ENCODE results near the gene CNTNAP2. TPM values are rescaled to one million over a fixed set of nuclear protein-coding genes. Genes with fewer than 3 reads are reported as not detected.
A peak's percentile ranks its signal among the peaks of the same experiment; 100 is the strongest.
"Not testable (repeated sequence)": the region's sequence is repeated elsewhere in the genome, so short reads cannot be mapped to it uniquely, and the experiment has no call there.

The CNTNAP2 gene
- total RNA-seq, 1 donor, result 0.54 TPM

DNA sequence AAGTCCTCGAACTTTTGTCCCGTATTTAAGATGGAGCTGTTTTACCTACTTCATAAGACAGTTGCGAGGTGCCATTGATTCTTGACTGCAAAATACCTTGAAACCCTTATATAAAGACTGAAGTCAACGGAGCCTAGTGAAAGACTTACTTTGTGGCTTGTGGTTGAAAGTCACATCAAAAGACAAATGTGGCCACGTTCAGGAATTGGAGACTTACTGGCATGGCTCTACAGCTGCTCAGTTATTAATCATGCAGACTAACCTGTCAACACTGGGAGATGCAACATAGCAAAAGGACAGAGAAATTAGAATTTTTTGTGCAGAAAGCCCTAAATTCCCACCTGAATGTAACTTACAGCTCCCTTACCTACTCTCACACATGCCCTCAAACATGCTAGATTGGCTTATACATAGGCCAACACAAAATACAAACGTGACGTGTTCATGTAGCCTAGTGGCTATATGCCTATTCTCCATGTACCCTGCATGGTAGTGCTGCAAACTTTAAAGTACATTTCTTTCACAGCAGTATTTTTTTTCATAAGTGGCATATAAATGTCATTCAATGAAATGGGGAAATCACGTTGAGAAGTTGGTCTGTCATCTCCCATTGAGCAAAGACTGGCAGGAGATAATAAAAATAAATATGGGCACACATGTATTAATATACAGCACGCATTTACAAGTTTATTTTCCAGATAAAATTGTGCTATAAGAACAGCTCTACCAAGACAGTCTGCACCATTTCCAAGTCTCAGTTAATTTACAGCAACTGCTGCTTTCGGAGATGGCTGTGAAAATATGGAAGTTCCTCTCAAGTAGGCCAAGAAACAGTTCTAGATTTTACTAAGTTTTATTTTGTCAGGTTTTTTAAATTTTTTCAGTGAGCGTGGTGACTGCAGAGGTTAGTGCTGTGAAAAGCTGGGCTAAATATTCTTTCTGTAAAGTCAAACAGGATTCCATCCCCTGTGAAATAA is 2303.5 kb downstream of the CNTNAP2 start:
- DNase-seq (ENCODE audit: low read depth in 2 of 3, low spot score in 2 of 3), result peak in 2 of 3 donors; percentile 15 to 52

DNA sequence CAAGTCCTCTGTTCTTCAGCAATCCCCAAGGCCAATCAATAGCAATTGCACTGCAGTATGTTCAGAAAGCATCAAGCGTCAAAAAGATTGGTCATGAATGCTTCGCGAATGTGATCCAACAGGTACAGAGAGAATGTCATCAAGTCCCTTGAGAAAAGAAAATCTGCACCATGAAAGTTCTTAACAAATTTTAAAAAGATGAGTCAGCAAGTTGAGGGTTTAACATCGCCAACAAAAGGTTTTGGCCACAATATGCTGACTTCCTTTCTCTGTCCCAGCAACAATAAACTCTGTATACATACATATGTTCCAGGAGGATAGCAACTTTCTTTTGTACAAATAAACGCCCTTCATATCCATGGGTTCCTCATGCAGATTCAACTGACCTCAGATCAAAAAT is 2305.4 kb downstream of the CNTNAP2 start:
- DNase-seq (ENCODE audit: low read depth in 2 of 3, low spot score in 2 of 3), result no peak

DNA sequence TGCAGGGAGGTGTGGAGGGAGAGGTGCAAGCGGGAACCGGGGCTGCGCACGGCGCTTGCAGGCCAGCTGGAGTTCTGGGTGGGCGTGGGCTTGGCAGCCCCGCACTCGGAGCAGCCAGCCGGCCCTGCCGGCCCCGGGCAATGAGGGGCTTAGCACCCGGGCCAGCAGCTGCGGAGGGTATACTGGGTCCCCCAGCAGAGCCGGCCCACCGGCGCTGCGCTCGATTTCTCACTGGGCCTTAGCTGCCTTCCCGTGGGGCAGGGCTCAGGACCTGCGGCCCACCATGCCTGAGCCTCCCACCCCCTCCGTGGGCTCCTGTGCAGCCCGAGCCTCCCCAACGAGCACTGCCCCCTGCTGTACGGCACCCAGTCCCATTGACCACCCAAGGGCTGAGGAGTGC is 2309.8 kb downstream of the CNTNAP2 start:
- not testable (repeated sequence) for DNase-seq (ENCODE audit: low read depth in 2 of 3, low spot score in 2 of 3)

DNA sequence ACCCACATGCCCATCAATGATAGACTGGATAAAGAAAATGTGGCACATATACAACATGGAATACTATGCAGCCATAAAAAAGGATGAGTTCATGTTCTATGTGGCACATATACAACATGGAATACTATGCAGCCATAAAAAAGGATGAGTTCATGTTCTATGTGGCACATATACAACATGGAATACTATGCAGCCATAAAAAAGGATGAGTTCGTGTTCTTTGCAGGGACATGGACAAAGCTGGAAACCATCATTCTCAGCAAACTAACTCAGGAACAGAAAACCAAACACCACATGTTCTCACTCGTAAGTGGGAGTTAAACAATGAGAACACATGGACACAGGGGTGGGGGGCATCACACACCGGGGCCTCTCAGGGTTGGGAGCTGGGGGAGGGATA is 2314.1 kb downstream of the CNTNAP2 start:
- not testable (repeated sequence) for DNase-seq (ENCODE audit: low read depth in 2 of 3, low spot score in 2 of 3)

DNA sequence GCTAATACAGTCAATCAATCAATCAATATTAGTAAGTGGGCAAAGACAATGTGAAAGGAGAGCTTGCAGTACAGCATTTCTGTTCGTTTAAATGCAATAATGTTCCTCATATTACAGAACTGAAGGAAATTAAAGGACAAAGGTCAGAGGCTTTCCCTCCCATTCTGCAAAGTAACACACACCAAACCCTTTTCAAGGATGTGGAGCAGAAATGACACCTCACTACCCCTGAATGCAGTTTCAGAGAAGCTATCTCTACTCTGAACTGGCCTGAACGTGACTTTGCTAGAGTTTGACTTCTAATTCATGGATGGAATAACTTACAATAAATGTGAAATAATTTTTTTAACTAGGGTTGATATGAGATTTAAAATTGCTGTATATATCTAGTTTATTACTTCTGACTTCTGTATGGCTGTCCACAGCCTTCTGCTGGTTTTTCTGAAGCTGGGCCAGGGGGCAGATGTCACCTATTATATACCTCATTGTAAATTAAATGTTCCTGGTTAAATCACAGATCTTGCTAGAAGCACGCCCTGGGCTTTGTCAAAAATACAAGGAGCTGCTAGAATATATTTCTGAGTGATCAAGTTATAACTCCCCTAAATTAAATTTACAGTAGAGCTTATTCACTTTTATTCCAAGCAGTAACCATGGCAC is 2317.1 kb downstream of the CNTNAP2 start:
- DNase-seq (ENCODE audit: low read depth in 2 of 3, low spot score in 2 of 3), result no peak

DNA sequence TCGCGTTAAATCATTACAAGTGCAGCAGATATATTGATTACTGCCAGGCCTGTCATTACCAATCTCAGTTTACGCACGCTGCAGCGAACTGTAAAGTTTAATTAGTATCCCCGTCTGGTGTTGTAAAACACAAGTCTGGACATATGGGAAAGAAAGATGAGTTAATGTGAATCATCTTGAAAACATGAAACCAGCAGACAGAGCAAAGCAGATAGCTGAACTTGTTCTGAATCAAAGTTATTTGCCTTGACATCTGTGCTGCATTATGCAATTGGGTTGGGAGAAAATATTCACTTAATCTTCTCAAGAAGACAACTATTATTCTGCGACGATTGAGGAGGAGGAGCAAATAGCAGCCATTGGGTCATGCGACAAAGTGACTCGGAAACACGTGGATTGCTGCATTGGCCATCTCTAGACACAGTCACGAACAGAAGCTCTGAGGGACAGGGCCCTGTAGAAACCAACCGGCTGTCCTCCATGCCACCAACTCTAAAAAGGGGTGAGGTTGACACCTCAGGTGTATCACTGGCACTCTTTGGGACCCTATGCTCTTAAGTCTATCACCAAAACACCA is 2317.7 kb downstream of the CNTNAP2 start:
- DNase-seq (ENCODE audit: low read depth in 2 of 3, low spot score in 2 of 3), result no peak

DNA sequence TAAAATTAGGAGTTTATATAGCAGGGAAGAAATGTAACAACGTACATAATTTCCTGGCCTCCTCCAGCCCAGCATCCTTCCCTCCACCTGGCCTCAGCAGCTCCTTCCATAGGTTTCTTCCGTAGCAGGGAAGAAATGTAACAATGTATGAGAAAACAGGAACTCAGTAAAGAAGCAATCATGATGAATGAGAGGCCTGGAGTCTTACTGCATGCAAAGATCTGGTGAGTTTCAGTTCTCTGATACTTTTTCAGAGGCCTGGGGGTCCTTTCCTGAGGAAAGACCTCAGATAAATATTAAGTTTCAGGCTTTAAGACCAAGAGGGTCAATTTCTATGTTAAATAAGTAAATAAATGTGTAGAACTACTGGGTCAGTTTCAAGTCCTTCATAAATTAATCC is 2318.3 kb downstream of the CNTNAP2 start:
- no peak for DNase-seq (ENCODE audit: low read depth in 2 of 3, low spot score in 2 of 3)

DNA sequence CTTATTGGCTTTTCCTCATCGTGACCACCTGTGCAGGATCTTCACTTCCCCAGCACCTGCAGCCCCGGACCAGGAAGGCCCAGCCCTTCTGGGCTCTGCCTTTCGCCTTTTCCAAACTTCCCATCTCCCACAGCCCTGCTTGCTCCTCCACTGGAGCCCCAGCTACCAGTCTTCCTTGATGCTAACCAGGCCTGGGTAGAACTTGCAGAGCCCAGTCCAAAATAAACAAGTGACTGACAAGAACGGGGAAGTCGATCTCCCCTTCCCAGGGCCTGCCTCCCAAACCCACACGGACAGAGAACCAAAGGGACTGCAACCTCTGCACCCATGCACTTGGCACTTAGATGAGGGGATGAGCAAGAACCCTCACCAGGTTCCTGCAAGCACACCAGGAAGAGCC is 2319.1 kb downstream of the CNTNAP2 start:
- DNase-seq (ENCODE audit: low read depth in 2 of 3, low spot score in 2 of 3), result no peak

DNA sequence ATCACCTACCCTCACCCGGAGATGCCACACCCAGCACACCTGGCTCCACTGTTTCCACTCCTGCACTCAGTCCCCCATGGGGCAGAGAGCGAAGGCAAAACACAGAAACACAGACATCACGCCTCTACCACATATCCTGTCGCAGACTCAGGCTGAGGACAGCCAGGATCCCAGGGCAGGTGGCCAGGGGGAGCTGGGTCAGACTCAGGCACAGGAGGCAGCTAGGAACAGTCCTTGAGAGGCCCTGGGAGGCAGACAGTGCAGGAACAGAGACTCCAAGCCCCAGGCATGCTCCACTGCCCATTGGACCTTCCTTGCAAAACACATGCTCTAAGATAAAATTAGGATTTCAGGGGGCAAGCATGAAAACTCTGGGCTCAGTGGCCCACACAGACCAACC is 2319.5 kb downstream of the CNTNAP2 start:
- no peak for DNase-seq (ENCODE audit: low read depth in 2 of 3, low spot score in 2 of 3)

DNA sequence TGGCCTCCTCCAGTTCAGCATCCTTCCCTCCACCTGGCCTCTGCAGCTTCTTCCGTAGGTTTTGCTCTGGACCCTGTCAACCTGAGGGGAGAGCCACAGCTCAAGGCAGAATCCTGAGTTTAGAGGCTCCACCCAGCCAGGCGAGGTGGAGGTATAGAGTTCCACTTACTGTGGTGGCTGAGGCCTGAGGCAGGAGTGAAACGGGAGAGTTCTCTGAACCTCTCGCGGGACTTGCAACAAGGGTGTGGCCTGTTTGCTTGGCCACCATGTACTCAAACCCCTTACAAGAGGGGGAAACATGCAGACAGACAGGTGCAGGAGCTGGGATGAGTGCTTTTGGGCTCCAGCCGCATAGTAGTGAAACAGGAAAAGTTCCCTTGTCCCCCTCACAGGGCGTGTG is 2320.0 kb downstream of the CNTNAP2 start:
- no peak for DNase-seq (ENCODE audit: low read depth in 2 of 3, low spot score in 2 of 3)

DNA sequence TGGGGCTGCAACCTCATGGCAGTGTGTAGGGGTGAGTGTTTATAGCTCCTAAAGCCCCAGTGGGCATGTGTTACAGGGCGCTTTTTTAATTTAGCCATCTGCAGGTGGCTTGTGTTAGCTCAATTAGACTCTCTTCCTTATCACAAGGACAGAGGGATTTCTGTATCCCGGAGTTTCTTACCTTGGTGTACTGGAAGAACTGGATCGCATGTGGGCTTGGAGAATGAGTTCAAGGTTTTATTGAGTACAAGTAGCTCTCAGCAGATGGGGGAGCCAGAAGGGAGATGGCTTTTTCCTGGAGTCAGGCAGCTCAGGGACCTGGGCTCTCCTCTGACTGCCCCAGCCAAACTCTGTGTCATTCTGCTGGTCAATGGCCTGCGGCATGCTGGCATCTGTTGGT is 2320.4 kb downstream of the CNTNAP2 start:
- DNase-seq (ENCODE audit: low read depth in 2 of 3, low spot score in 2 of 3), result no peak

DNA sequence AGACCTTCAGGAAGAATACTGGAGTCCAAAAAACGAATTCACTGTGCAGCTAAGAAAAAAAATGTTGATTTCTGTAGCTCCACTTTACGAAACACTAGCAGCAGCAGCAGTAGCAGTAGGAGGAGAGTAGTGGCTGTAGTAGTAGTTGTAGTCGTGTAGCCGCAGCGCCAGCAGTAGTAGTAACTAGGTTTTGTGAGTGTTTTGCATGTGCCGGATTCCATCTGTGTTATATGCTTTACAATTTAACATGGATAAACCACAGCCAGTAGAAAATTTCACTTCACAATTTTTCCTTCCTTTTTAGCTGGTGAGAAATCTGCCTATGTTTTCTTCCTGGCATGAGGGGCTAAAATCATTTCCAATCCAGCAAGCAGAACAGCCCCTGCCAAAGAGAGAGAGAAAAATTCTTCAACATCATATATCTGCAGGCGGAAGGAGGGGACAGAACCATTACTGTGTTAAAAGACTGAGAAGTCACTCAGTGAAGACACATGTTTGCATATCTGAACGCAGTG is 2325.6 kb downstream of the CNTNAP2 start:
- no peak for DNase-seq (ENCODE audit: low read depth in 2 of 3, low spot score in 2 of 3)

DNA sequence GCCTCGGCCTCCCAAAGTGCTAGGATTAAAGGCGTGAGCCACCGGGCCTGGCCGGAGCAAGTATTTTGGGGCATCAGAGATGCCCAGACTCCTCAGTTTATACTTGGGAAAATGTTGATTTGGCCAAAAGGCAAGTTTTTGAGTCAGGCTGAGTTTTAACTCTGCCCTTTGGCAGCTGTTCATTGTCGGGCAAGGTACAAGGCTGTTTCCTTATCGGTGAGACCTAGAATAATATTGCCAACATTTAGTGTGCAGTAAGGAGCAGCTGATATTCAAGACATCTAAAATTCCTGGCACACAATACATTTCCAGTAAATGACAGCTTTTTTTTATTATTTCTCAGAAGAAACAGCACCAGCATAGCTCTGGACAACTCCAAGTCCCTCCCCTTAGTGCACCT is 2326.3 kb downstream of the CNTNAP2 start:
- DNase-seq (ENCODE audit: low read depth in 2 of 3, low spot score in 2 of 3), result no peak

DNA sequence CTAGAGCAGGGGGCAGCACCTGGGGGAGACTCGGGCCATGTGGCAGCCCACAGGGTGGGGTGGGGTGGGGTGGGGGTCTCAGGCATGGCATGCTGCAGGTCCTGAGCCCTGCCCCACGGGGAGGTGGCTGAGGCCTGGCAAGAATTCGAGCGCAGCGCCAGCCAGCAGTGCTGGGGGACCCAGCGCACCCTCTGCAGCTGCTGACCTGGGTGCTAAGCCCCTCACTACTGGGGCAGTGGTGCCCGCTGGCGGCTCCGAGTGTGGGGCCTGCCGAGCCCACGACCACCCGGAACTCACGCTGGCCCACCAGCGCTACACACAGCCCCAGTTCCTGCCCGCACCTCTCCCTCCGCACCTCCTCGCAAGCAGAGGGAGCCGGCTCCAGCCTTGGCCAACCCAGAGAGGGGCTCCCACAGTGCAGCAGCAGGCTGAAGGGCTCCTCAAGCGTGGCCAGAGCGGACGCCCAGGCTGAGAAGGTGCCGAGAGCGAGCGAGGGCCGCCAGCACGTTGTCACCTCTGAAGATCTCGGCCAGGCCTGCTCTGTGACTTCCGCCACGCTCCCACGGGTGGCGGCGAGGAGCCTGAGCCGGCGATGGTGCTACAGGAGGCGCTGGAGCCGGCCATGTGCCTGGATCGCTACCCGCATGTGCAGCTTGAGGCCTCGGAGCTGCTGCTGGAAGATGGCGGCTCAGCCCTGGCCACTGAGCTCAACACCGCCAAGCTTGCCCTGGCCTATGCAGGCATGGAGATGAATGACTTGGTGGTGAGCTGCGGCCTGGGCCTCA is 2328.9 kb downstream of the CNTNAP2 start:
- no peak for DNase-seq (ENCODE audit: low read depth in 2 of 3, low spot score in 2 of 3)

DNA sequence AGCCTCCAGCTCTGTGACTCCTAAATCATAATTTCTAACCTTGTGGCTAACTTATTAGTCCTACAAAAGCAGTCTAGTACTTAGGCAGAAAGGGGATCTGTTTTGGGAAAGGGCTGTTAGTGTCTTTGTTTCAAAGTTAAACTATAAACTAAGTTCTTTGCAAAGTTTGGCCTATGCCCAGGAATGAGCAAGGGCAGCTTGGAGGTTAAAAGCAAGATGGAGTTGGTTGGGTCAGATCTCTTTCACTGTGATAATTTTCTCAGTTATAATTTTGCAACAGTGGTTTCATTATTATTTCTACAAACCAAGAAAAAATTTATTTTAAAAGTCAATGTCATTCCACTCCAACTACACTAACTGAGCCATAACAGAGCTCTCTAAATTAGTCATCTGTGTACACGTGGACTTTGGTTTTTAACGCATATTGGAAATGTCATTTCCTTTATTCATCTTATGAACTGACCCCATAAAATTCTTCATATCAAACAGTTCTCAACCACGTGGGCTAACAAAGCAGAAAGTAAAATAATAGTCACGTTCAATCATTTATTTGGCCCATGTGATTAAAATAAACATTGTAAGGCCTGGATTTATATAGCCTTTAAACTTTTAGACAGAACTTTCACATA is 2330.7 kb downstream of the CNTNAP2 start:
- DNase-seq (ENCODE audit: low read depth in 2 of 3, low spot score in 2 of 3), result no peak

DNA sequence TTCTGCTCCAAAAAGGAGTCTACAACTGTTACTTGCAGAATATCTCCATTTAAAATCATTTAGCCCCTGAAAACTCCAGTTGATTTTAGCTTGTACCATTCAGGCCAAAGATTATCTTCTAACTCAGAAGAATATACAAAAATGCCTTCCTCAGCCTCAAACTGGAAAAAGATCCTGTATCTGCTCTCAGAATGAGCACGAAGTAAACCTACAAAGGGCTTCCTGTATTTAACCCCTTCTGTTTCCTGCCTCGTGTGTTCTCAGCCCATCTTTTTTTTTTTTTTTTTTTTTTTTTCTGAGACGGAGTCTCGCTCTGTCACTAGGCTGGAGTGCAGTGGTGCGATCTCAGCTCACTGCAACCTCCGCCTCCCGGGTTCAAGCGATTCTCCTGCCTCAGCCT is 2334.9 kb downstream of the CNTNAP2 start:
- not testable (repeated sequence) for DNase-seq (ENCODE audit: low read depth in 2 of 3, low spot score in 2 of 3)

DNA sequence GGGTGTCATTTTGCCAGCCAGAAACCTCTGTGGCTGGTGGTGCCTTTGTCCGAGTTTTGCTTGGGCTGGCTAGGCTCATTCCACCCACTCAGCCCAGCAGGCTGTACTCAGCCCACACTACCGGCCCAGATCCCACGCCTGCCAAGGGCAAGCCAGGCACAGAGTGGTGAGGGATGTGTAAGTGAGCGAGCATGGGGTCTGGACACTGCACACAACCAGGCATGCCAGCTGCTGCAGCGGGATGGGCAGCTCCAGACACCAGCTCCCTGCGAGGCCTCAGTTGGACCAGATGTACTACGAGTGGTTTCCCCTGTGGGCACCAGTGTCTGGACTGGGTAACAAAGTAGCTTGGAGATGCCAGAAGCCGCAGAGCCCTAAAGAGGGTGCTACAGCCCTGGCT is 2339.8 kb downstream of the CNTNAP2 start:
- DNase-seq (ENCODE audit: low read depth in 2 of 3, low spot score in 2 of 3), result no peak

DNA sequence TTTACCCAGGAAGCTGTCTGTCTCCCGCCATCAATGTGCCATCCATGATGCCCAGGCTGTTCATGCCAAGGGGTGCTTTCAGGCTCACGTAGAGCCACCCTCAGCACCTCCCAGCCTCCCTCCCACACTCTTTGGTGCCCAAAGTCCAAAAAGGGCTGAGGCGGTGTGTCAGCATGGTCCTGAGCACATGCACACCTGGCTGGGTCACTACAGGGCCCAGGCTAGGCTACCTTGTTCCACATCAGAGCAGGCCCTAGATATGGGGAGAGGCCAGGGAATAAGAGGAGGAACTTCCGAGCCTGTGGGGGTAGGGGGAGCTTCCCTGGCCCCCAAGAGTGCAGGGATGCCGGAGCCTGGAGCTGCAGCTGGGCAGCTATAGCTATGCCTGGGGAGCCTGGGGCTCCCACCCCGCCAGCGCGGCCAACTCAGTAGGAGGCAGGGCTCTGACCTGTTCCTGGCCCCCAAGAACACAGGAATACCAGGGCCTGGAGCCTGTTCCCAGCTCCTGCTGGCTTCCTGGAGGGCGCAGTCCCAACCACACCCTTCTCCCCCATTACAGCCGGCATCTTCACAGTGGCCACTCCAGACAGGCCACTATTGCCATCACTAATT is 2340.8 kb downstream of the CNTNAP2 start:
- DNase-seq (ENCODE audit: low read depth in 2 of 3, low spot score in 2 of 3), result no peak

DNA sequence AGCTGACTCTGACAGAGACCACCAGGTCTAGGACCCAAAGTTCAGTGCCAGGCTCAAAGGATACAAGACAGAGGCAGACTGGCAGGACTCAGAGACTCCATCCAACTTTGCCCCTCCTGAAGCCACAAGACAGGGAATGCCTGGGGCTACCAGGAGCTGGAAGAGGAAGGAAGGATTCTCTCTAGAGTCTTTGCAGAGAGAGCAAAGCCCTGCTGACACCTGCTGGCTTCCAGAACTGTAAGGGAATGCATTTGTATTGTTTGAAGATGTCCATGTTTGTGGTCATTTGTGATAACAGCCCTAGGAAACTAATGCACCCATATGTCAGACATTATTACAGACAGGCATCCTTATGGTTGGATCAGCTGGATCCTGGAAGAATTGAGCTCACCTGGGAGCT is 2341.7 kb downstream of the CNTNAP2 start:
- no peak for DNase-seq (ENCODE audit: low read depth in 2 of 3, low spot score in 2 of 3)

All from hematopoietic multipotent progenitor cell (in vitro differentiated cells).